ENCODE data around the gene OR12D1. TPM values are rescaled to one million over a fixed set of nuclear protein-coding genes. Genes with fewer than 3 reads are reported as not detected.

Gene OR12D1
- total RNA-seq, 2 experiments from 2014 or later, result not detected

DNA sequence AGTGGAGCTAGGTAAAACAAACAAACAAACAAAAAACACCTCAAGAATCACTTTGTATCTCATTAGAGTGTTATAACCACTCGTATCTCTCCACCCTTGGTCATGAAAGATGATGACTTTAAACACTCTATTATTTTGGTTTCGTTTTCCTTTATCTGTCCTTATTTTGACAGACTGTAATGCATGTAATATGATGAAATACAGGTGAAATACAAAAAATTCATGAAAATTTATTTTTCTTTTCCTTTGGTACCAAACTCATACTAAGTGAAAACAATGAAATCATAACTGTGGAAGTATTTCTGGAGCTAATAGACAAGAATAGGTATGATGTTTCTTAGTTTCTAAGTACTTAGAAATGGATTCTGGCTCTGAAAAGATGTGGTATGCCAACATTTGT is 15.2 kb upstream of the OR12D1 start:
- H3K4me3 ChIP-seq (ENCODE audit: low read length), result no peak overlapping the region
- no peak overlapping the region for H3K27ac Mint-ChIP-seq
- no peak for ATAC-seq (ENCODE audit: poor library complexity)
- H3K27me3 Mint-ChIP-seq, result peaks cover 76% of the 10 kb centered on the region
- no peak for DNase-seq
- H3K4me1 Mint-ChIP-seq (ENCODE audit: low read depth), result no peaks in the 10 kb centered on the region
- no peaks in the 10 kb centered on the region for H3K36me3 Mint-ChIP-seq (ENCODE audit: low read depth)
- no peaks in the 10 kb centered on the region for H3K4me1 ChIP-seq (ENCODE audit: insufficient read depth, low read length)
- ChIA-PET CTCF (interaction anchor here (1.1 kb wide), 1 partner anchor 13 kb away, joined by 3 read pairs; no protein-coding TSS in a partner anchor), POLR2A (no interaction called here)
- no peak overlapping the region for H3K4me3 Mint-ChIP-seq
- H3K9me3 ChIP-seq (ENCODE audit: control insufficient read depth in 1 of 2, insufficient read depth in 1 of 2, low read length in 2 of 2), result no peaks in the 10 kb centered on the region
- no peaks in the 10 kb centered on the region for H3K36me3 ChIP-seq (ENCODE audit: insufficient read depth, low read length)
- H3K27ac ChIP-seq (ENCODE audit: low read depth in 1 of 2, low read length in 2 of 2), result no peak overlapping the region
- no peak for TF ChIP-seq CTCF (IDR thresholded peaks at IDR 0.05)
- H3K27me3 ChIP-seq (ENCODE audit: control insufficient read depth in 1 of 2, insufficient read depth in 2 of 2, low read length in 2 of 2), result peaks cover 7 to 15% of the 10 kb centered on the region in 2 experiments
- intact Hi-C loops (cut with DNase I, micrococcal nuclease), result no loop called here
- no peaks in the 10 kb centered on the region for H3K9me3 Mint-ChIP-seq

DNA sequence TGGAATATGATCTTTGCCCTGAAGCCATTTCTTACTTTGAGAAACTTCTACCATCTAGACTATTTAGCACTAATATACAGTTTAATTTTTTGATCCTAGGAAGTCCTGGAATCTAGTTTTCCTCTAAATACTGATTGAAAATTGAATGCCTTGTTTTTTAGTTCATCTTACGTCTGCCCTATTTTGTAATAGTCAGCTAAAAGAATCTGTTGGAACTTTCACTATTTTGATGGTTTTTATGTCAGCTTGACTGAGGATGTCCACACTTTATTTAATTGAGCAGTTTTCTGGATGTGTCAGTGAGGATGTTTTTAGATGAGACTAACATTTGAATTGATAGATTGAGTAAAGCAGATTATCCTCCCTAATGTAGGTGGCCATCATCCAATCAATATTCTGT is 10.9 kb upstream of the OR12D1 start:
- no peaks in the 10 kb centered on the region for H3K36me3 Mint-ChIP-seq (ENCODE audit: low read depth)
- ATAC-seq (ENCODE audit: poor library complexity) (no peak), DNase-seq (no peak)
- no peak overlapping the region for H3K4me3 ChIP-seq (ENCODE audit: low read length)
- H3K4me1 Mint-ChIP-seq (ENCODE audit: low read depth), result no peaks in the 10 kb centered on the region
- H3K4me1 ChIP-seq (ENCODE audit: insufficient read depth, low read length), result no peaks in the 10 kb centered on the region
- TF ChIP-seq CTCF (IDR thresholded peaks at IDR 0.05), result no peak
- H3K9me3 ChIP-seq (ENCODE audit: control insufficient read depth in 1 of 2, insufficient read depth in 1 of 2, low read length in 2 of 2), result no peaks in the 10 kb centered on the region
- ChIA-PET CTCF (no interaction called here), POLR2A (no interaction called here)
- H3K9me3 Mint-ChIP-seq, result no peaks in the 10 kb centered on the region
- H3K27ac ChIP-seq (ENCODE audit: low read depth in 1 of 2, low read length in 2 of 2), result no peak overlapping the region
- no peaks in the 10 kb centered on the region for H3K36me3 ChIP-seq (ENCODE audit: insufficient read depth, low read length)
- H3K4me3 Mint-ChIP-seq, result no peak overlapping the region
- intact Hi-C loops (cut with DNase I, micrococcal nuclease), result no loop called here
- H3K27me3 Mint-ChIP-seq, result peaks cover 80% of the 10 kb centered on the region
- peaks cover 12 to 13% of the 10 kb centered on the region in 2 experiments for H3K27me3 ChIP-seq (ENCODE audit: control insufficient read depth in 1 of 2, insufficient read depth in 2 of 2, low read length in 2 of 2)
- no peak overlapping the region for H3K27ac Mint-ChIP-seq

- TF ChIP-seq CTCF (IDR thresholded peaks at IDR 0.05), result no peak
- no peak overlapping the region for H3K4me3 Mint-ChIP-seq
- intact Hi-C loops (cut with DNase I, micrococcal nuclease), result no loop called here
- Histone ChIP-seq H3K36me3 (ENCODE audit: insufficient read depth, low read length) (no peaks in the 10 kb centered on the region), H3K9me3 (ENCODE audit: control insufficient read depth in 1 of 2, insufficient read depth in 1 of 2, low read length in 2 of 2) (no peaks in the 10 kb centered on the region), H3K4me1 (ENCODE audit: insufficient read depth, low read length) (no peaks in the 10 kb centered on the region), H3K27me3 (ENCODE audit: control insufficient read depth in 1 of 2, insufficient read depth in 2 of 2, low read length in 2 of 2) (peaks cover 5 to 31% of the 10 kb centered on the region in 2 experiments), H3K4me3 (ENCODE audit: low read length) (no peak overlapping the region), H3K27ac (ENCODE audit: low read depth in 1 of 2, low read length in 2 of 2) (no peak overlapping the region)
- H3K27me3 Mint-ChIP-seq, result peaks cover 67% of the 10 kb centered on the region
- ChIA-PET CTCF (no interaction called here), POLR2A (no interaction called here)
- no peaks in the 10 kb centered on the region for H3K9me3 Mint-ChIP-seq
- no peak overlapping the region for H3K27ac Mint-ChIP-seq
- DNase-seq, result no peak
- no peaks in the 10 kb centered on the region for H3K4me1 Mint-ChIP-seq (ENCODE audit: low read depth)
- no peaks in the 10 kb centered on the region for H3K36me3 Mint-ChIP-seq (ENCODE audit: low read depth)
- no peak for ATAC-seq (ENCODE audit: poor library complexity)
These were observed 4.8 kb downstream of the OR12D1 start for GRCh38 chr6:29419516-29419915.

Data from CD4-positive, alpha-beta T cell (primary cell).